HepG2 (cell line): ENCODE measurements around the gene ASCC3. TPM values are rescaled to one million over a fixed set of nuclear protein-coding genes. Genes with fewer than 3 reads are reported as not detected.

Experiments used
- ATAC-seq: fragments of 200-7000 bp; cut with Tn5 transposase; 3 replicates; pipeline ENCODE4 v1.9.1; 2020; ENCODE audit warnings: mild to moderate bottlenecking, moderate library complexity
- BruUV-seq: library from RNA; stranded (reverse); fragments of 400-500 nt; replicated peaks from 2 replicates; lab custom pipeline; 2021; lab: Mats Ljungman, UMichigan
- CTCF ChIA-PET: fragments of 300-600 bp; formaldehyde crosslinking; extraction: SDS; loops from one replicate; lab custom pipeline; 2021; ENCODE audit warnings: low total read pairs, inconsistent platforms, low intra/inter-chr PET ratio; lab: Yijun Ruan, JAX
- POLR2A ChIA-PET: fragments of 350-600 bp; sonication (Branson Sonifier 250); formaldehyde crosslinking; loops from one replicate; lab custom pipeline; 2020; ENCODE audit warnings: antibody characterized with exemption, inconsistent platforms; lab: Yijun Ruan, JAX
- DNase-seq: peaks from one replicate; pipeline ENCODE4 v3.0.0-alpha.2; 2015; ENCODE audit warnings: low spot score
- FAIRE-seq: peaks from 3 replicates; lab custom pipeline; 2011; peaks lifted over from hg19 to GRCh38; lab: Jason Lieb, UNC
- H2AFZ ChIP-seq: one replicate; pipeline ENCODE4 v1.6.1; 2011; ENCODE audit warnings: low read length, inconsistent platforms
- H3K27ac ChIP-seq: fragments of 300-600 bp; 3 replicates; pipeline ENCODE4 v1.8.0; 2011; ENCODE audit warnings: mixed run types, mild to moderate bottlenecking, mixed read lengths, low read length, inconsistent platforms; ENCODE audit not compliant: insufficient read depth; ENCODE audit errors: extremely low read length
- H3K27me3 ChIP-seq, 2 experiments: fragments of 200-600 bp in 1 of 2; 2 replicates in 1 of 2; 3 replicates in 1 of 2; pipeline versions ENCODE4 v1.6.0 to v1.8.0; 2011; ENCODE audit warnings: low read length in 2 of 2, mild to moderate bottlenecking in 2 of 2, moderate library complexity in 2 of 2, inconsistent platforms in 1 of 2; ENCODE audit not compliant: insufficient read depth in 2 of 2, control insufficient read depth in 1 of 2
- H3K36me3 ChIP-seq, 2 experiments: fragments of 200-600 bp in 1 of 2; replicated peaks in 1 of 2; 2 replicates in 1 of 2; 3 replicates in 1 of 2; pipeline versions ENCODE4 v1.5.1 to v1.8.0; 2011; ENCODE audit warnings: low read length in 2 of 2, inconsistent platforms in 1 of 2; ENCODE audit not compliant: insufficient read depth in 2 of 2, control insufficient read depth in 1 of 2
- H3K4me1 ChIP-seq: 2 replicates; pipeline ENCODE4 v1.5.1; 2012; ENCODE audit warnings: low read length, inconsistent platforms; ENCODE audit not compliant: insufficient read depth
- H3K4me2 ChIP-seq: 2 replicates; pipeline ENCODE4 v1.6.0; 2011; ENCODE audit warnings: low read depth, low read length, inconsistent platforms
- H3K4me3 ChIP-seq, 3 experiments: fragments of 200-600 bp in 1 of 3; sonication (generic), shearing (Covaris generic) in 1 of 3; replicated peaks in 1 of 3; 2 replicates each; pipeline ENCODE4 v1.5.1; 2011 to 2016; ENCODE audit warnings: low read length in 3 of 3, inconsistent platforms in 2 of 3, low read depth in 2 of 3, mild to moderate bottlenecking in 2 of 3, control low read depth in 1 of 3, mixed read lengths in 1 of 3; ENCODE audit not compliant: insufficient read depth in 1 of 3
- H3K79me2 ChIP-seq: one replicate; pipeline ENCODE4 v1.6.1; 2011; ENCODE audit warnings: low read length, inconsistent platforms; ENCODE audit not compliant: insufficient read depth
- H3K9ac ChIP-seq: 2 replicates; pipeline ENCODE4 v1.6.0; 2011; ENCODE audit warnings: mild to moderate bottlenecking, low read depth, low read length, inconsistent platforms; ENCODE audit not compliant: insufficient read depth
- H3K9me3 ChIP-seq: 2 replicates; pipeline ENCODE4 v1.5.1; 2012; ENCODE audit warnings: mild to moderate bottlenecking, low read length
- H4K20me1 ChIP-seq: 2 replicates; pipeline ENCODE4 v1.6.0; 2011; ENCODE audit warnings: inconsistent platforms, mild to moderate bottlenecking, low read length, moderate library complexity; ENCODE audit not compliant: insufficient read depth
- CBFB ChIP-seq: sonication (generic); formaldehyde crosslinking; IDR thresholded peaks from 2 replicates; pipeline ENCODE4 v1.4.0; 2020; ENCODE audit warnings: missing genetic modification reagents
- CENPBD1 ChIP-seq: sonication (generic); formaldehyde crosslinking; IDR thresholded peaks from 2 replicates; pipeline ENCODE4 v1.8.0; 2022; ENCODE audit warnings: missing genetic modification reagents, low read depth, mild to moderate bottlenecking, borderline replicate concordance
- DDIT3 ChIP-seq: sonication (generic); formaldehyde crosslinking; IDR thresholded peaks from 2 replicates; pipeline ENCODE4 v1.4.0; 2020; ENCODE audit warnings: mild to moderate bottlenecking, missing genetic modification reagents
- MAFF ChIP-seq: IDR thresholded peaks from 2 replicates; pipeline ENCODE4 v1.6.1; 2011; ENCODE audit warnings: low read depth, low read length, improper control_type of control experiment
- MEIS1 ChIP-seq: sonication (generic); formaldehyde crosslinking; IDR thresholded peaks from 2 replicates; pipeline ENCODE4 v1.9.0; 2021; ENCODE audit warnings: mild to moderate bottlenecking, missing genetic modification reagents, moderate library complexity, borderline replicate concordance
- NFYB ChIP-seq: sonication (generic); formaldehyde crosslinking; IDR thresholded peaks from 2 replicates; pipeline ENCODE4 v1.4.0; 2020; ENCODE audit warnings: missing genetic modification reagents
- TFAP4 ChIP-seq: sonication (generic); IDR thresholded peaks from 2 replicates; pipeline ENCODE4 v1.6.1; 2016; ENCODE audit warnings: low read depth, borderline replicate concordance
- USF2 ChIP-seq, 2 experiments: sonication (generic) in 1 of 2; formaldehyde crosslinking in 1 of 2; IDR thresholded peaks; 2 replicates each; pipeline versions ENCODE4 v1.5.1 to v1.6.1; 2011 to 2020; ENCODE audit warnings: borderline replicate concordance in 1 of 2, low read depth in 1 of 2, low read length in 1 of 2, mild to moderate bottlenecking in 1 of 2, missing genetic modification reagents in 1 of 2, moderate library complexity in 1 of 2
- XRCC5 ChIP-seq: fragments of 200-400 bp; formaldehyde crosslinking; optimal IDR thresholded peaks from 2 replicates; pipeline ENCODE3; 2017; ENCODE audit warnings: mild to moderate bottlenecking, low read length
- ZBTB21 ChIP-seq: sonication (generic); formaldehyde crosslinking; IDR thresholded peaks from 2 replicates; pipeline ENCODE4 v1.4.0; 2020; ENCODE audit warnings: missing genetic modification reagents
- ZNF230 ChIP-seq: sonication (generic); formaldehyde crosslinking; IDR thresholded peaks from 2 replicates; pipeline ENCODE4 v1.4.0; 2020; ENCODE audit warnings: mild to moderate bottlenecking, missing genetic modification reagents
- ZNF235 ChIP-seq: sonication (generic); formaldehyde crosslinking; IDR thresholded peaks from 2 replicates; pipeline ENCODE4 v1.8.1; 2023; ENCODE audit warnings: mild to moderate bottlenecking, missing genetic modification reagents, borderline replicate concordance
- ZNF333 ChIP-seq: sonication (generic); formaldehyde crosslinking; IDR thresholded peaks from 2 replicates; pipeline ENCODE4 v1.4.0; 2020; ENCODE audit warnings: mild to moderate bottlenecking, missing genetic modification reagents, borderline replicate concordance
- ZNF451 ChIP-seq: sonication (generic); formaldehyde crosslinking; IDR thresholded peaks from 2 replicates; pipeline ENCODE4 v1.5.0; 2020; ENCODE audit warnings: mild to moderate bottlenecking, missing genetic modification reagents
- ZNF691 ChIP-seq: sonication (generic); formaldehyde crosslinking; IDR thresholded peaks from 2 replicates; pipeline ENCODE4 v1.4.0; 2020; ENCODE audit warnings: missing genetic modification reagents, low read depth, mild to moderate bottlenecking, borderline replicate concordance
- ZNF772 ChIP-seq: sonication (generic); formaldehyde crosslinking; IDR thresholded peaks from 2 replicates; pipeline ENCODE4 v1.5.0; 2020; ENCODE audit warnings: mild to moderate bottlenecking, missing genetic modification reagents
- ZNF782 ChIP-seq: sonication (generic); formaldehyde crosslinking; IDR thresholded peaks from 2 replicates; pipeline ENCODE4 v1.4.0; 2020; ENCODE audit warnings: missing genetic modification reagents, mild to moderate bottlenecking, borderline replicate concordance
- ZSCAN21 ChIP-seq: sonication (generic); formaldehyde crosslinking; IDR thresholded peaks from 2 replicates; pipeline ENCODE4 v1.8.0; 2022; ENCODE audit warnings: mild to moderate bottlenecking, missing genetic modification reagents, moderate library complexity, borderline replicate concordance
- WGBS: methylation state at CpG from one replicate; pipeline ENCODE4 v1.1.6; 2017; ENCODE audit warnings: low lambda C conversion rate; 5-methylcytosine and 5-hydroxymethylcytosine counted together
- in situ Hi-C: cut with HindIII; loops from 2 replicates; pipeline ENCODE4 v1.10.0; 2017; ENCODE audit warnings: low pct_unique_long_range_greater_than_20kb; ENCODE audit not compliant: extremely low pct_ligation_motif_present
- intact Hi-C: fragments of 100-400 bp; cut with micrococcal nuclease; formaldehyde crosslinking; loops from one replicate; pipeline ENCODE4 v1.10.0; 2022; ENCODE audit not compliant: unreplicated experiment
- polyA plus RNA-seq, 8 experiments: library from polyadenylated mRNA; depleted of rRNA in 3 of 8; stranded (reverse) in 7 of 8; unstranded in 1 of 8; fragments of >200 nt; fragmentation: Illumina TruSeq in 4 of 8; extraction: Trizol in 4 of 8; gene quantifications; 2 replicates each; pipeline versions ENCODE4 v1.2.1 to v1.2.3, GENCODE V29; 2011 to 2016; ENCODE audit warnings: low read depth in 4 of 8, missing spikeins in 1 of 8, mixed read lengths in 1 of 8; ENCODE audit not compliant: insufficient read depth in 1 of 8
- total RNA-seq, 5 experiments: library from RNA; depleted of rRNA; stranded (reverse); fragments of >200 nt; fragmentation: Illumina TruSeq; extraction: Trizol; gene quantifications; 2 replicates each; pipeline ENCODE4 v1.2.3, GENCODE V29; 2016; ENCODE audit warnings: low read depth in 1 of 5

Gene ASCC3
- total and polyA plus RNA-seq, 2 of the 13 experiments (the other 11 are each of a cell fraction or from before 2014, with no cell fraction given) = 23.1 to 55.7 TPM

GRCh38 chr6:100663219-100663863 lies 217.8 kb downstream of the ASCC3 start (continued):
- TF ChIP-seq ZNF333 (no peak), MAFF (peak; percentile 61; the same call in 1 of the 2 replicates), TFAP4 (no peak), ZNF782 (CRISPR knock-in tag) (no peak)

GRCh38 chr6:100662264-100662663 lies 218.9 kb downstream of the ASCC3 start:
- no peak overlapping the region for H3K4me3 ChIP-seq
- no peaks in the 10 kb centered on the region for H3K36me3 ChIP-seq
- no peaks in the 10 kb centered on the region for H4K20me1 ChIP-seq
- H3K9me3 ChIP-seq = no peaks in the 10 kb centered on the region
- DNase-seq = no peak
- ATAC-seq = no peak
- H3K4me2 ChIP-seq = no peak overlapping the region
- POLR2A ChIA-PET = no interaction called here
- no TSS peak for BruUV-seq
- in situ Hi-C loops (loop anchor here (10.0 kb wide), 1 partner anchor 547 kb away; no protein-coding TSS in a partner anchor), intact Hi-C loops (no loop called here)
- 97% methylated on average over 6 of the region's 6 CpGs for WGBS
- FAIRE-seq = no peak
- no peaks in the 10 kb centered on the region for H3K27me3 ChIP-seq
- H3K9ac ChIP-seq = no peak overlapping the region
- H2AFZ ChIP-seq = no peak overlapping the region
- no peaks in the 10 kb centered on the region for H3K79me2 ChIP-seq
- CTCF ChIA-PET = no interaction called here
- H3K4me1 ChIP-seq = no peaks in the 10 kb centered on the region
- H3K27ac ChIP-seq = no peak overlapping the region
- TF ChIP-seq ZNF772 (CRISPR knock-in tag) (no peak), ZBTB21 (CRISPR knock-in tag) (no peak), NFYB (CRISPR knock-in tag) (no peak), DDIT3 (CRISPR knock-in tag) (no peak), ZNF451 (CRISPR knock-in tag) (no peak), ZNF230 (CRISPR knock-in tag) (no peak), CBFB (CRISPR knock-in tag) (no peak), ZSCAN21 (no peak), ZNF691 (CRISPR knock-in tag) (no peak), USF2 (IDR thresholded peaks at IDR 0.05; ENCODE audit: low read depth, low read length) (no peak), USF2 (CRISPR knock-in tag; IDR thresholded peaks at IDR 0.05; ENCODE audit: borderline replicate concordance) (no peak), XRCC5 (no peak), CENPBD1 (CRISPR knock-in tag) (no peak), MEIS1 (no peak), ZNF235 (CRISPR knock-in tag) (no peak)
